Measurements from ENCODE around the gene FOXS1.

FOXS1 gene

GRCh38 chr20:31845300-31845863 is at the start of gene FOXS1:
Gene FOXS1 (minus strand): TSS chr20:31845604. CDS start chr20:31845542, 62 bp downstream.
- peak; percentile 4 for DNase-seq

DNA sequence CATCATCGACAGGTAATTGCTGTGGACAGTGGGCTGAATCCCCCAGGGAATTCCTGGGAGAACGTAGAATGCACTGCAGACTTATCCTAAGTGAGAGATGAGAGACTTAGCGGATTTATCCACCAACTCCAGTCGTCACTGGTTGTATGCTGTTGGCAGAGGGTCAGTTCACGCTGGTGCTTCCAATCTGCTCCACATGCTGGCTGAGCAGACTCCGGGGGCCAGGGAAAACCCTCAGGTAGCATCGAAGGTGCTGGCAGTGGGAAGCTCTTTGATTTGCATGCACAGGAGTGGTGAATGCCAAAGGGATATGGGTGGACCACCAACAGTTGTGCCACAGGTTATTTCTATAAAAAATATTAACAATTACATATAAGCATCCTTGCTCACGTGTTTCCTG is 45.2 kb upstream of the FOXS1 start:
- DNase-seq: no peak

GRCh38 chr20:31883829-31884228 is 38.4 kb upstream of the FOXS1 start:
- DNase-seq: no peak

GRCh38 chr20:31881945-31882344 is 36.5 kb upstream of the FOXS1 start:
- DNase-seq: no peak

DNA sequence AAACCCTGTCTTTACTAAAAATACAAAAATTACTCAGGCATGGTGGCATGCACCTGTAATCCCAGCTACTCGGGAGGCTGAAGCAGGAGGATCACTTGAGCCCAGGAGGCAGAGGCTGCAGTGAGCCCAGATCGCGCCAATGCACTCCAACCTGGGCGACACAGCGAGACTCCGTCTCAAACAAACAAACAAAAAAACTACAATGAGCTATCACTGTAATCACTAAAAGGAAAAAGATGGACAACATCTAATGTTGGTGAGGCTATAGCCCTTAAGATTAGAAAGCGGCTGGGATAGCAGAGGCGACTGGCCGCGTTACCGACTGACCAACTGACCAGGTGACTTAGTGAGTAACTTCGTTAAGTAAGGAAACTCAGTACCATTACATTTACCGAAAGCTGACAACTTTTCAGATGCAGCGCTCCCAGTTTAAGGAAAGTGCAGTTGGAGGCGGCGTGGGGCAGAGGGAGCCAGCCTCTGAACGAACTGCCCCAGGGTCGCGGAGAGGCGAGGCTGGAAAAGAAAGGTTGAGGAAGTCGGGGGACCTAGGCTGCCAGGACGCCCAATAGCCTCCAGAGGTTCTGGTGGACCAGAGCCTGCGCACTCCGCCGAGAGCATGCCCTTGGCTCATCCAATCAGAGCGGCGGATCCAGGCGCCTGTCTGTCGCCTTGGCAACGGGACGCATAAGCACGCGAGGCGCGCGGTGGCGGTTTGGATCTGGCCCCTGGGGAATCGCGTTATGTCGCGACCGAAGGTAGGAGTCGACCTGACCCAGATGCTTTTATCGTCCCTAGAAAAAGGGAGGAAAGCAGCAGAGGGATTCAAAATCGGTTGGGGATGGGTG is 34.0 kb upstream of the FOXS1 start:
- peak; percentile 92 for DNase-seq

- no peak for DNase-seq
Observed at GRCh38 chr20:31877684-31878083, 32.3 kb upstream of the FOXS1 start.

GRCh38 chr20:31875671-31876070 is 30.3 kb upstream of the FOXS1 start:
- DNase-seq: no peak

GRCh38 chr20:31872406-31872805 is 27.0 kb upstream of the FOXS1 start:
- DNase-seq: no peak

GRCh38 chr20:31871618-31871954 is 26.2 kb upstream of the FOXS1 start:
- no peak for DNase-seq

GRCh38 chr20:31870726-31871617 is 25.6 kb upstream of the FOXS1 start:
- no peak for DNase-seq

GRCh38 chr20:31869942-31870725 is 24.7 kb upstream of the FOXS1 start, which contains the start of the genes DUSP15 and TTLL9:
Gene DUSP15 (minus strand): TSS chr20:31870527. CDS start chr20:31870337, 190 bp downstream.
Gene TTLL9 (plus strand): TSS chr20:31870634. CDS start chr20:31871127, 493 bp downstream.
- DNase-seq: peak; percentile 84

- no peak for DNase-seq
Observed at GRCh38 chr20:31869673-31869941, 24.2 kb upstream of the FOXS1 start.

GRCh38 chr20:31868853-31869672 is 23.7 kb upstream of the FOXS1 start:
- DNase-seq: no peak

GRCh38 chr20:31866221-31866620 is 20.8 kb upstream of the FOXS1 start:
- DNase-seq: no peak

GRCh38 chr20:31864521-31865400 is 19.4 kb upstream of the FOXS1 start:
- DNase-seq: no peak

- DNase-seq: no peak
Observed at GRCh38 chr20:31863296-31864085, 18.1 kb upstream of the FOXS1 start.

GRCh38 chr20:31862506-31862905 is 17.1 kb upstream of the FOXS1 start:
- no peak for DNase-seq

DNA sequence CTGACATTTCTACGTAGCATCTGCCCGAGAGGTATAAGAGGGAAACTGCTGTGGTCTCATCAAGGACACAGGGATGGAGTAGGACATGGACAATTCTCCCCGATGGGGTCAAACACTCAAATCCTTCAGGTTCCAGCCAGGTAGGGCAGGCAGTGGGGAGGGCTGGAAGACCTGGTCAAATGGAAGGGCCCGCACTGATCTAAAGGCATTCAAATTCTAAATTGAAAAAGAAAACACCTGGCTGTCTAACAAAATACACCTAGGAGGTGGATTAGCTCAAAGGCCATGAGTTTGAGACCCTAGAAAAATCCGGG is 16.7 kb upstream of the FOXS1 start:
- no peak for DNase-seq

DNA sequence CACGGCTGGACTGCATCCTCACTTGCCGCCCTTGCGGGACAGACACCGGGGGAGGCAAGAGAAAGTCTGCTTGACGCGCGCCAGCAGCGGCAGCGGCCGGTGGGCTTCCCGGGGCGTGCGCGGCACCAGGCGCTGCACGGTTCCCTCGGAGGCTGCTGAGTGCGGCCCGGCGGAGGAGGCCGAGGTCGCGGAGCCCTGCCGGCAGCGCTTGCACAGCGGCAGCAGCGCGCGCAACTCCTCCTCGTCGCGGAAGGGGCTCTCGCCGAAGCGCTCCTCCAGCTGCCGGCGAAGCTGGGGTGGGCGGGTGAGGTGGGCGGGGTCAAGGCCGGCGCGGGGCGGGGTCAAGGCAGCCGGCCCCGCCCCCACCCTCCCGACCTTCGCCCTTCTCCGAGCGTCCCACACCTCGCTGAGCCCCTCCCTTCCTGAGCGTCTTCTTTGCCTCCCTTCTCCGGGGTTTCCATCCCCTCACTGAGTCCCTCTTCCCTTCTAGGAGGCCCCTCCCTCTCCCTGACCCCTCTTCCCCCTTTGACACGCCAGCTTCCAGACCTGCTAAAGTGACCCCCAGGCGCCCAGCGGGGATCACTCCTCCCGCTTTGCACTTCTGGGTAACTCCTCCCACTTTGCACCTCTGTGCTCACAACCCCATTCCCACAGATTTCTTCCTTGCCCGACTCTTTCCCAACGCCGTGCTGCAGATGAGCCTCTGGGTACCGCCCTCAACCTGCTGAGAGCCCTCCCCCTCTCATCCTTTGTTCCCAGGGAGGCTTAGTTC is 16.2 kb upstream of the FOXS1 start:
- DNase-seq: peak; percentile 24

- no peak for DNase-seq
Observed at GRCh38 chr20:31861135-31861384, 15.7 kb upstream of the FOXS1 start.
